Measurements from ENCODE around the gene CDKN2A. TPM values are rescaled to one million over a fixed set of nuclear protein-coding genes. Genes with fewer than 3 reads are reported as not detected.

CDKN2A gene
- polyA plus RNA-seq, 1 of the 3 experiments (the other 2 are of a cell fraction) = 41.4 TPM

DNA sequence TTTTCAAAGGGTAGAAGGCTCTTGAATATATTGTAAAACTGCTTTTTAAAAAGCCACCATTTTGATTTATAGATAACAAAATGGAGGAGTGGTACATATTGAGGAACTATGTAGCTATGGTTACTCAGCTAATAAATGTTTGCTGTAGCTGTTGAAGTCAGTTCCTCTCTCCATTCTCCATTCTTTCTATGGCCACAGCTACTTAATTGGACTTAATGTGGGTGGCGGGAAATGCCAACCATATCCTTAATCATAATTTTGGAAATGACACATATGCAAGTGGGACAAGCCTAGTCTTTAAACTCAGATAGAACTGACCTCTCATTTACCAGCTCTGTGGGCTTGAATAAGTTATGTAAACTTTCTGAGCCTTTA lies 10.6 kb downstream of the CDKN2A start:
- Histone ChIP-seq H3K4me2 (no peak overlapping the region), H3K79me2 (ENCODE audit: insufficient read depth) (no peaks in the 10 kb centered on the region), H3K36me3 (replicated peaks in 1 of 2; ENCODE audit: control insufficient read depth in 1 of 2, insufficient read depth in 2 of 2, low read length in 1 of 2) (no peaks in the 10 kb centered on the region), H4K20me1 (ENCODE audit: insufficient read depth) (no peaks in the 10 kb centered on the region), H3K4me1 (ENCODE audit: control insufficient read depth in 1 of 2, insufficient read depth in 2 of 2, low read depth in 1 of 2, low read length in 1 of 2) (no peaks in the 10 kb centered on the region; a peak in 1 of 4 replicates), H3K9ac (no peak overlapping the region), H2AFZ (ENCODE audit: low read depth) (no peak overlapping the region), H3F3A (replicated peaks; ENCODE audit: insufficient read depth) (no peaks in the 10 kb centered on the region), H3K27ac (ENCODE audit: low read depth in 2 of 2, low read length in 1 of 2) (no peak overlapping the region), H3K27me3 (ENCODE audit: insufficient read depth) (peaks cover 11% of the 10 kb centered on the region; the same call in 1 of the 2 replicates), H3K9me3 (no peaks in the 10 kb centered on the region), H3K9me2 (no peaks in the 10 kb centered on the region), H3K4me3 (ENCODE audit: low read depth in 2 of 2, low read length in 1 of 2) (no peak overlapping the region)
- ChIA-PET POLR2A (no interaction called here), CTCF (interaction anchor here (1.0 to 2.5 kb wide), 2 partner anchors 12 to 25 kb away, joined by 3 to 15 read pairs; partner anchors contain the start of gene CDKN2B)
- DNase-seq = no peak
- TF ChIP-seq, protein P1, sequence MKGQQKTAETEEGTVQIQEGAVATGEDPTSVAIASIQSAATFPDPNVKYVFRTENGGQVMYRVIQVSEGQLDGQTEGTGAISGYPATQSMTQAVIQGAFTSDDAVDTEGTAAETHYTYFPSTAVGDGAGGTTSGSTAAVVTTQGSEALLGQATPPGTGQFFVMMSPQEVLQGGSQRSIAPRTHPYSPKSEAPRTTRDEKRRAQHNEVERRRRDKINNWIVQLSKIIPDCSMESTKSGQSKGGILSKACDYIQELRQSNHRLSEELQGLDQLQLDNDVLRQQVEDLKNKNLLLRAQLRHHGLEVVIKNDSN (IDR thresholded peaks at IDR 0.05; ENCODE audit: borderline replicate concordance, low read depth) = no peak
- TF ChIP-seq, protein P2, sequence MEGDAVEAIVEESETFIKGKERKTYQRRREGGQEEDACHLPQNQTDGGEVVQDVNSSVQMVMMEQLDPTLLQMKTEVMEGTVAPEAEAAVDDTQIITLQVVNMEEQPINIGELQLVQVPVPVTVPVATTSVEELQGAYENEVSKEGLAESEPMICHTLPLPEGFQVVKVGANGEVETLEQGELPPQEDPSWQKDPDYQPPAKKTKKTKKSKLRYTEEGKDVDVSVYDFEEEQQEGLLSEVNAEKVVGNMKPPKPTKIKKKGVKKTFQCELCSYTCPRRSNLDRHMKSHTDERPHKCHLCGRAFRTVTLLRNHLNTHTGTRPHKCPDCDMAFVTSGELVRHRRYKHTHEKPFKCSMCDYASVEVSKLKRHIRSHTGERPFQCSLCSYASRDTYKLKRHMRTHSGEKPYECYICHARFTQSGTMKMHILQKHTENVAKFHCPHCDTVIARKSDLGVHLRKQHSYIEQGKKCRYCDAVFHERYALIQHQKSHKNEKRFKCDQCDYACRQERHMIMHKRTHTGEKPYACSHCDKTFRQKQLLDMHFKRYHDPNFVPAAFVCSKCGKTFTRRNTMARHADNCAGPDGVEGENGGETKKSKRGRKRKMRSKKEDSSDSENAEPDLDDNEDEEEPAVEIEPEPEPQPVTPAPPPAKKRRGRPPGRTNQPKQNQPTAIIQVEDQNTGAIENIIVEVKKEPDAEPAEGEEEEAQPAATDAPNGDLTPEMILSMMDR (IDR thresholded peaks at IDR 0.05) = no peak
- no peak for TF ChIP-seq JUND (IDR thresholded peaks at IDR 0.05)
- TF ChIP-seq FOXJ3 (CRISPR knock-in tag; IDR thresholded peaks at IDR 0.05) = no peak
- no peak for TF ChIP-seq FOXM1 (IDR thresholded peaks at IDR 0.05; ENCODE audit: low read depth)
- no peak for TF ChIP-seq TCF12 (IDR thresholded peaks at IDR 0.05)
- TF ChIP-seq, protein P3, sequence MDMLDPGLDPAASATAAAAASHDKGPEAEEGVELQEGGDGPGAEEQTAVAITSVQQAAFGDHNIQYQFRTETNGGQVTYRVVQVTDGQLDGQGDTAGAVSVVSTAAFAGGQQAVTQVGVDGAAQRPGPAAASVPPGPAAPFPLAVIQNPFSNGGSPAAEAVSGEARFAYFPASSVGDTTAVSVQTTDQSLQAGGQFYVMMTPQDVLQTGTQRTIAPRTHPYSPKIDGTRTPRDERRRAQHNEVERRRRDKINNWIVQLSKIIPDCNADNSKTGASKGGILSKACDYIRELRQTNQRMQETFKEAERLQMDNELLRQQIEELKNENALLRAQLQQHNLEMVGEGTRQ (IDR thresholded peaks at IDR 0.05; ENCODE audit: borderline replicate concordance, low read depth, low read length) = no peak
- no peak for TF ChIP-seq YY1 (IDR thresholded peaks at IDR 0.05; ENCODE audit: low read depth)
- TF ChIP-seq FOSL2 (IDR thresholded peaks at IDR 0.05; ENCODE audit: borderline replicate concordance, low read depth) = no peak
- no peak for TF ChIP-seq NRF1 (IDR thresholded peaks at IDR 0.05; ENCODE audit: low read depth, low read length)
- TF ChIP-seq EZH2phosphoT487 (IDR thresholded peaks at IDR 0.05; ENCODE audit: borderline replicate concordance, low read depth) = no peak
- WGBS (ENCODE audit: low lambda C conversion rate) = 47% methylated on average over 1 of the region's 1 CpG

DNA sequence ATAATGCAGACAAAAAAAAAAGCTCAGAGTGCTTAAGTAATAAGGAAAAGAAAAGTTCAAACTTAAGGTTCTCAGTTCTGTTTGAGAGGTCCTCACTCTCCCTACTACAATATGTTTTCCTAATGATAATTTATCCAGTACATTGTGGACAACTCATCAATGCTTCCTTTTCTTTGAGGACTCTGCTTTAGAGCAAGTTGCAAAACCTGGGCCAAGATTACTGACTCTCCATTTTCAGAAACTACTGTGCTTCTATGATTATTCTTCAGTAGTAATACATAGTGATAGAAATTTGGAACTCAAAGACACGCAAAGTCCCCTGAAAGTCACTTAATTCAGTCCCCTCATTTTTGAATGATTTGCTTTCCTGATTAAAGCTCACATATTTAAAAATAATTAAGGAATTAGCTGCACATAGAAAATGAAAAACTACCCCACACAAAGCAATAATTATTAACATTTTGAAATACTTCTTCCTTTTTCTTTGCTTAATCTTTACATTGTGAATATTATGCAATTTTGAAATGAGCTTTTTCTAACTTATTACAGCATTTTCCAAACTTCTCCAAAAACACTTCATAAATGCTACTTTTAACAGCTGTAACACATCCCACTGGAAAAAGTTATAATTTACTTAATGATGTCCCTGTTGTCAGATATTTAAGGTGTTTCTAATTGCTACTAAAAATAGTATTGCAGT lies 11.2 kb downstream of the CDKN2A start:
- no peaks in the 10 kb centered on the region for H3K36me3 ChIP-seq (replicated peaks in 1 of 2; ENCODE audit: control insufficient read depth in 1 of 2, insufficient read depth in 2 of 2, low read length in 1 of 2)
- H3K27me3 ChIP-seq (ENCODE audit: insufficient read depth) = peaks cover 11% of the 10 kb centered on the region; the same call in 1 of the 2 replicates
- TF ChIP-seq, protein P4, sequence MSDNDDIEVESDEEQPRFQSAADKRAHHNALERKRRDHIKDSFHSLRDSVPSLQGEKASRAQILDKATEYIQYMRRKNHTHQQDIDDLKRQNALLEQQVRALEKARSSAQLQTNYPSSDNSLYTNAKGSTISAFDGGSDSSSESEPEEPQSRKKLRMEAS (IDR thresholded peaks at IDR 0.05; ENCODE audit: low read depth) = no peak
- TF ChIP-seq SIN3A (IDR thresholded peaks at IDR 0.05; ENCODE audit: borderline replicate concordance, low read depth, low read length) (no peak), FOXJ3 (CRISPR knock-in tag; IDR thresholded peaks at IDR 0.05) (no peak), MEF2A (IDR thresholded peaks at IDR 0.05; ENCODE audit: borderline replicate concordance, low read depth) (no peak), CHD2 (IDR thresholded peaks at IDR 0.05; ENCODE audit: low read length, partially characterized antibody) (no peak), MXI1 (IDR thresholded peaks at IDR 0.05; ENCODE audit: low read depth, low read length) (no peak), FOXM1 (IDR thresholded peaks at IDR 0.05; ENCODE audit: low read depth) (no peak), RAD21 (IDR thresholded peaks at IDR 0.05; ENCODE audit: low read length) (no peak), GABPA (IDR thresholded peaks at IDR 0.05; ENCODE audit: low read depth) (no peak), JUND (IDR thresholded peaks at IDR 0.05) (no peak), TCF12 (IDR thresholded peaks at IDR 0.05) (no peak), ELF1 (IDR thresholded peaks at IDR 0.05) (no peak), POLR2AphosphoS5 (IDR thresholded peaks at IDR 0.05; ENCODE audit: low read depth, low read length) (no peak)
- TF ChIP-seq, protein P3 (IDR thresholded peaks at IDR 0.05; ENCODE audit: borderline replicate concordance, low read depth, low read length) = no peak
- no peak overlapping the region for H3K9ac ChIP-seq
- CTCF ChIA-PET = interaction anchor here (1.0 to 2.5 kb wide), 3 partner anchors 12 to 184 kb away, joined by 3 to 15 read pairs (median 3); partner anchors contain the start of gene CDKN2B
- no peaks in the 10 kb centered on the region for H3K9me2 ChIP-seq
- POLR2A ChIA-PET = no interaction called here
- no peak for DNase-seq
- no peaks in the 10 kb centered on the region for H3F3A ChIP-seq (replicated peaks; ENCODE audit: insufficient read depth)
- H4K20me1 ChIP-seq (ENCODE audit: insufficient read depth) = no peaks in the 10 kb centered on the region
- no peaks in the 10 kb centered on the region for H3K79me2 ChIP-seq (ENCODE audit: insufficient read depth)
- H2AFZ ChIP-seq (ENCODE audit: low read depth) = no peak overlapping the region
- no peak overlapping the region for H3K4me2 ChIP-seq
- no peaks in the 10 kb centered on the region; a peak in 1 of 4 replicates for H3K4me1 ChIP-seq (ENCODE audit: control insufficient read depth in 1 of 2, insufficient read depth in 2 of 2, low read depth in 1 of 2, low read length in 1 of 2)
- no peak overlapping the region for H3K4me3 ChIP-seq (ENCODE audit: low read depth in 2 of 2, low read length in 1 of 2)
- 96% methylated on average over 1 of the region's 1 CpG for WGBS (ENCODE audit: low lambda C conversion rate)
- H3K27ac ChIP-seq (ENCODE audit: low read depth in 2 of 2, low read length in 1 of 2) = no peak overlapping the region
- no peaks in the 10 kb centered on the region for H3K9me3 ChIP-seq

Data from SK-N-SH (cell line).